UCSD-AML1 (cell line): ENCODE results near the gene ARHGEF19.
"Not testable (repeated sequence)": the region's sequence is repeated elsewhere in the genome, so short reads cannot be mapped to it uniquely, and the experiment has no call there.

ENCODE experiments used
- DNase-seq: peaks from one replicate; lab custom pipeline; 2025; ENCODE audit not compliant: unreplicated experiment; lab: John Stamatoyannopoulos, UW

The ARHGEF19 gene

DNA sequence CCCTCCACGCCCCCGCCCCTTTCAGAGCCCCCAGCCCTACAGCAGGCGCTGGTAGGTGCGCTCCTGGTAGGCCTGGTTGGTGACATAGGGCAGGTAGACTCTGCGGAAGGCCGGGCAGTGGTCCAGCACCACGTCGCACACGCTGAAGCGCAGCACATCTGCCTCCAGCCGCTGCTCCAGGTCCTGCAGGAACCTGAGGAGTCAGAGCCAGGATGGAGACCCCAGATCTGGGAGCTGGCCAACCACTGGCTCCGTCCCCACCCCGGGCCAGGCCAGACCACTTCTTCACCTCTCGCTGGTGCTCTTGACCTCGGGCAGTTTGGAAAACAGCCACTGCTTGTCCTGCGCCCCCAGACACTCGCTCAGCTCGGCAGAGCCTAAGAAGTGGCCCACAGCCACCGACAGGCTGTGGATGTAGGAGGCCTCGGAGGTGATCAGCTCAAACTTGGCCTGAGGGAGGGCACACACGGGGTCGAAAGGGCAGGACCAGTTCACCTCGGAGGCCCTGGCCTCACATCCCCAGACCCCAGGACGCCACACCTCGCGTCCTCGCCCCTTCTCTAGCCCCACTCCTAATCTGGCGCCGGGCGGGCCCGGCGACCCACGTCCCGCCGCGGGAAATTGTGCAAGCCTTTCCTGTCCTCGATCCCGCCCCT lies 6.4 kb downstream of the ARHGEF19 start:
- DNase-seq: no peak

DNA sequence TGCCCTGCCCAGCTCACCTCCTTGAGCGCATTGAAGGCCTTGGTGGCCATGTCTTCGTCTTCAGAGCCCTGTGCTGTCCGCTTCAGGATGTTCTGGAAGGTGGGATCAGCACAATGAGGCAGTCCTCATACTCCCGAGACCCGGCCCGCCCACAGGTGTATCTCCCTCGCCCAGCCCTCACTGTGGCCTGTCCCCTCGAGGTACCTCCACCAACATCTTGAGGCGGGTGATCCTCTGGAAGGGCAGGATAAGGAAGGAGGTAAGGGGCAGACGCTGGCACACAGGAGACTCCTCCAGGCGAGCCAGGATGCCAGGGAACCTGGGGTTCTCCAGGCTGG lies 7.1 kb downstream of the ARHGEF19 start:
- DNase-seq: no peak

DNA sequence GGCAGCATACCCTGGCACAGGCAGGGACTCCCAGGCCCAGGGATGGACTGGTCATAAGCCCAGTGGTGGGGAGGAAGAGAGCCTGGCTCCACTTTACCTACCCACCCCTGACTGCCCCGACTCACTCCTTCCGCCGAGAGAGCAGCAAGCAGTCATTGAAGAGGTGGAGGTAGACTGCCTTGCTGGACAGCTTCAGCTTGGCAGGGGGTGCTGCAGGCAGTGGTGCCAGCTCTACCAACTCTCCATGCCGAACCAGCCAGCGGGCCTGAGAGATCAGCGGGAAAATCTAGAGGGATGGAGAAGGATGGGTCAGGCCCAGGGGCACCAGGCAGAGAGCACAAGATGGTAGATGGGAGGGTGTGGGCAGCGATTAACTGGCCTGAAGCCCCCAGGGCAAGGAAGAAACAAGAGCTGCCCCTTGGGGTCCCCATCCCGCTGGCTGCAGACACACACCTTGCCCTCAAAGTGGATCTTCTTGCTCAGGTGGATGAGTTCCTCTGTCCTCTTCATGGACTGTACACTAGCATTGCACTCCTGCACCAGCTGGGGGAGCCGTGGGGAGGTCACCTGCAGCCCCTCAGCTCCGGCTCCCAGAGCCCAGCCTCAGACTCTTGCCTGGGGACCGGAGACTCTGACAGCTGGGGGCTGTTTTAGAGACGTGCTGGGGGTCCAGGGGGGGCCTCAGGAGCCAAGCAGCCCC lies 7.7 kb downstream of the ARHGEF19 start:
- DNase-seq: peak; percentile 23

DNA sequence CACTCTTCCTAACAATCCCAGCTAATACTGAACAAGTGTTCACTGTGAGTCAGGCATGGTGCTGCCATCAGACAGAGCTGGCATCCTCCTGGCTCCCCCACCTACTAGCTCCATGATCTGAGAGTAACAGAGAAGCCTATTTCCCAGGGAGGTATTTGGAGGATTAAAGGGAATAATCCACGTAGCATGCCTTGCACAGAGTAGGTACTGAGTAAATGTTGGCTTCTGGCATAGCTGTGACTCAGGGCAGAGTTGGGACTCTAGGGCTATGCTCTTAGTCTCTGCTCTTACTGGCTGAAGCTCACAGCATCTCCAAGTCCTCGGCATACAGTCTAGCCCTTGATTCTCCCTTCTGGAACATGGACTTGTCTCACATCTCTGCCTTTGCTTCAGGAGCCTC lies 8.2 kb downstream of the ARHGEF19 start:
- no peak for DNase-seq

DNA sequence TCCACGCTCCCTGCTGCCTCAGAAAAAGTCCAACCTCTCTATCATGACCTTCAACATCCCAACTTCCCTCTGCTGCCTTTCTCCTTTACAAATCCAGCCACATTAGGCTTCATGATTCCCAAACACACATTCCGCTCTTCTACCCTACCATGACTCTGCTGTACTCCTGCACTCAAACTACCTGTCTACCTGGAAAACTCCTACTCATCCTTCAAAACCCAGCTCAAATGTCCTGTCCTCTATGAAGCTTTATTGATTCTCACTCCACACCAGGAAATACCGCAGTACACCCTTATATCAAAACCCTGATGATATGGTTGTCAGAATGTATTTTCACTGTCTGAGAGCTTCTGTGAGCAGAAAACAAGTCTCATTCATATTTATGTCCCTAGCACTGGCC lies 8.9 kb downstream of the ARHGEF19 start:
- DNase-seq: no peak

DNA sequence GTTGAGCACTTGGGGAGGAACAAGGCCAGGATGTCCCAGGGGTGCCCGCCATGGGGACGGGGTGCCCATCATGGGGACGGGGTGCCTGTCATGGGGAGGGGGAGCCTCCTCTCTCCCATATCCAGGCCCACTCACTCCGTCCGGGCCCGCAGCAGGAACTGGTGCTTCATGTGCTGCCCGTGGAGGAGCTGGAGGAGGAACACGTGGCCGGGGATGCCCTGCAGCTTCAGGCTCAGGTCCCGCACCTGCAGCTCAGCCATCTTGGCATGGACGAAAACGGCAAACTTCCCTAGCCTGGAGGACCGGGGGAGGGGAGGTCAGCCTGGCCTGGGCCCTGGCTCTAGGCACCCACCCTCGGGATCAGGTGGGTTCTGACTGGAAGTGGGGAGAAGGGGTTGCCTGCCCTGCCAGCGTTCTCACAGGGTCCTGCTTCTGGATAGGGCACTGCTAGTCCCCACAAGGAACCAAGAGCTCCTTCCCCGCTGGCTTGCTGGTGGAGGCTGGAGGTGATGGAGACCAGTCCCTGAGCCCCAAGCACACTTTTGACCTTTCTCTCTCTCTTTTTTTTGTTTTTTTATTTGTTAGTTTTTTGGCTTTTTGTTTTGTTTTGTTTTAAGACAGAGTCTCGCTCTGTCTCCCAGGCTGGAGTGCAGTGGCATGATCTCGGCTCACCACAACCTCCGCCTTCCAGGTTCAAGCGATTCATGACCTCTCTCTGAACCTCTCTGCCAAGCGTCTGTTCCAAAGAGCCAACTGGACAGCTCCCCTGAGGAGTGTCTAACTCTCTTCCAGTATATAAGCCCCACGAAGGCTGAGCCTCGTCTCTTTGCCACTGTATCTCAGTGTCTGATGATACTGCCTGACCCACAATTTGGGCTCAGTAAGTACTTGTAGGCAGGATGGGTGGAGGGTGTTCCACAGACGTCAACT lies 9.9 kb downstream of the ARHGEF19 start:
- no peak for DNase-seq

DNA sequence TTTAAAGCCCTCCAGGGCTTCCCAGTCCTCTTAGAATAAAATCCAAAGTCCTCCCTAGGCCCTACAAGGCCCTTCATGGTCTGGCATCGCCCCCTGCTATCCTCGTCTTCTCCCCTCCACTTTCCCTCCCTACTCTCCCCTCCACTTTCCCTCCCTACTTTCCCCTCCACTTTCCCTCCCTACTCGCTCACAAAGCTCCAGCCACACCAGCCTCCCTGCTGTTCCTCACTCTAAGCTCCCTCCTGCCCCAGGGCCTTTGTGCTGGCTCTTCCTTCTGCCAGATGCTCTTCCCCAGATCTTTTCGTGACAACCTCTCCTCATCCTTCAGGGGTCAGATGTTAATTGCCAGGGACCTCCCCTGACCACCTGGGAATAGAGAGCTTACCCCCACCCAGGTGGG lies 12.8 kb downstream of the ARHGEF19 start:
- DNase-seq: no peak

DNA sequence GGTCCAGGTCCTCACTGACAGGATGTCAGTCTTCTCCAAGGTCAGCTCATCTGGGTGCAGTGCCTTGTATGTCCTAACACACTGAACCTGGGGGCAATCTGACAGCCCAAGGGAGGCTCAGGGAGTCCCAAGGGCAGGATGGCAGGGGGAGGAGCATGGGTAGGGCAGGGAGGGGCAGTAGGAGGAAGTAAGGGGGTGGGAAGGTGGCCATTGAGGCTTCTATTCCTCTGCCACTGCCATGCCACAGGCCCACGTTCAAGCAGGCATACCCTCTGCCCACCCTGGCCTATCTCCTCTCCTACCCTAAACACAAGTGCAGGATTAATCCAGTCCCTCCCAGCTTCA lies 13.3 kb downstream of the ARHGEF19 start:
- DNase-seq: no peak

DNA sequence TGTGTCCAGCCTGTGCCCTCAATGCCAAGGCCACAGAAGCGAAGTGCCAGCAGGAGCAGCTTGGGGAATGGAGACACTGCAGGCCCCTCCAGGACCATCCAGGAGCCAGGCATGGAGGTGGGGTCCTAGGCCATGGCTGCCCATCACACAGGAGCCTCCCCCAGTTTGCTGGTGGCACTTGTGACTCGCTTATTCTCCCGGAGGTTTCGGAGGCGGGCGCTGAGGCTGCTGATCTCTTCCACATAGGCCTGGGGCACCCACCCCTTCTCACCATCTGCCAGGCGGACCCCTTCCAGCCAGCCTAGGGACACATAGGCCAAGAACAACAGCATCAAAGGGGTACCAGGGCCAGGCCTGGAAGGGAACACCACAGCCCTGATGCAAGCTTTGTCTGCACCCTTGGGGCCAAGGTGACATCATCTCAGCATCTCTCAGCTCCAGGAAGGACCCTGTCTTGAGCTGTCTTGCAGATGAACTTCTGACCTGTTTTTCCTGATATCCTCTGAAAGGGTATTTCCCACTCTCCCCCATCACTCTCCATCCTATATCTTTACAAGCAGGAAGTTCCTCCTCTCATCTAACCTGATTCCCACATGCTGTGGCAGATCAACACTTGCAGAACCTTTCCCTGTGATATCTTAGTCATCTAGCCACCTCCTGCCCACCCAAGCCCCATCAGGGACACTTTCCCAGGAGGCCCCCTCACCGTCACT lies 13.9 kb downstream of the ARHGEF19 start:
- DNase-seq: no peak

DNA sequence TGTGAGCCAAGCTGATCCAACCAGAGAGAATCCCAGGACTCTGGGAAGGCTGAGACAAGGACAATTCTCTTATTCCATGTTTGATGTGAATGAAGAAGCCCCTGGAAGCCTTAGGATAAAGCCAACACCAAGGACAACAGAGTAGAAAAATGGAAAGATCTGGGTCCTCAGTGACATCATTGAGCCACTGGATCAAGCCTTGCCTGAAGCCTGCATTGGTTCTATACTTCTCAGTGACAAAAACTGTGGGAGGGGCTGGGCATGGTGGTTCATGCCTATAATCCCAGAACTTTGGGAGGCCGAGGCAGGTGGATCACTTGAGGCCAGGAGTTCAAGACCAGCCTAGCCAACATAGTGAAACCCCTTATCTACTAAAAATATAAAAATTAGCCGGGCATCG lies 15.6 kb downstream of the ARHGEF19 start:
- no peak for DNase-seq

DNA sequence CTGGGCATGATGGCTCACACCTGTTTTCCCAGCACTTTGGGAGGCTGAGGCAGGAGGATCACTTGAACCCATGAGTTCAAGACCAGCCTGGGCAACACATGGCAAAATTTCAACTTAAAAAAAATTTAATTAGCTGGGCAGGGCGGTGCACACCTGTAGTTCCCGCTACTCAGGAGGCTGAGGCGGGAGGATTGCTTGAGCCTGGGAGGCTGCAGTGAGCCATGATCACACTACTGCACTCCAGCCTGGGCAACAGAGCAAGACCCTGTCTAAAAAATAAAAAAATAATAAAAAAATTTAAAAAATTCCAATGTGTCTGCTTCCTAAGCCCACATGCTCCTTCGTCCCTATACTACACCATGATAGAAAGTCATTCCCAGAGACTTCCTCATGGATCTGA lies 16.3 kb downstream of the ARHGEF19 start:
- not testable (repeated sequence) for DNase-seq

DNA sequence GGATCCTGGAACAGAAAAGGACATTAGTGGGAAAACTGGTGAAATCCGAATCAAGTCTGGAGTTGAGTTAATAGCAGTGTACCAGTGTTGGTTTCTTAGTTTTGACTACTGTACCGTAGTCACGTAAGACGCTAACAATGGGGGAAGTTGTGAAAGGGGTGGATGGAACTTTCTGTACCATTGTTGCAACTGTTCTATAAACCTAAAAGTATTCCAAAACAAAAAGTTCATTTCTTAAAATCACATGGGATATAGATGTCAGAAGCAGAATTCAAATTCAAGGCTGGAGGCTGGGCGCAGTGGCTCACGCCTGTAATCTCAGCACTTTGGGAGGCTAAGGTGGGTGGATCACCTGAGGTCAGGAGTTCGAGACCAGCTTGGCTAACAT lies 16.9 kb downstream of the ARHGEF19 start:
- DNase-seq: no peak

DNA sequence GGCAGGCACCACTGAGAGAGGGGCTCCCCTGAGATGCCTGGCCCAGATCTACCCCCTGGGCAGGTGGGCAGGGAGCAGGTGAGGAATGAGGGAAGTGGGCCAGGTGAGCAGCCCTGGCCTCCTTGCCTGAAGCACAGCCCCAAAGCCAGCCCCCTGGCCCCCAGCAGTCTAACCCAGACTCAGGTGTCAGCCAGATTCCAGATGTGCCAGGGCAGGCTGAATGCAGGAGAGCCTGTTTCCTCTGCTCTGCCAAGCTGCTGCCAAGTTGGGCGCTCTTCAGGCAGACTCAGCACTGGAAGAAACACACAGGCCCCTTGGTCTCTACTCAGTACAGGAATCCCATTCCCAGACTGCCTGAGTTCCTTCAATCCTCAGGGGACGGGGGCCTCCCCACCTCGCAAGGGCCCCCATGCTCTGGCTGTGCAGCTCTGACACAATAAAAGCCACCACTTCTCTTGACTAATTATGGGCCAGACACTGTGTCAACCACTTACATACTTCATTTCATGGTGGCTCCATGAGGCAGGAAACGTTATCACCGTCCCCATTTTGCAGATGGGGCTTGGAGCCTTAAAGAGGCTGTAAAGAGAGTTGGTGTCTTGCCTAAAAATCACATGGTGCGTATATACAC lies 20.4 kb downstream of the ARHGEF19 start:
- DNase-seq: no peak

DNA sequence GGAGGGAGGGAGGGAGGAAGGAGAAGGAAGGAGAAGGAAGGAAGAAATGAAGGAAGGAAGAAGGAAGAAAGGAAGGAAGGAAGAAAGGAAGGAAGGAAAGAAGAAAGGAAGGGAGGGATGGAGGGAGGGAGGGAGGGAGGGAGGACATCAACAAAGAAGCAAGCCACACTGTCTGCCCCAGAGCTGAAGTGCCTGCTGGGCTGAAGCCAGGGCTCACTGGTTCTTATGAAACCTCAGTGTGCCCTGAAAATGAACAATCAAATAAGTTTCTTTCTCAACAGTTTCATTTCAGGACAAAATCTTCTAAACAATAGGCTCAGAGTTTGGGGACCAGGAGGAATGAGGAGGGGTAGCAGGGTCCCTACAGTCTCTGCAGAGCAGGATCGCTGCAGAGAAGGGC lies 21.1 kb downstream of the ARHGEF19 start:
- DNase-seq: no peak

DNA sequence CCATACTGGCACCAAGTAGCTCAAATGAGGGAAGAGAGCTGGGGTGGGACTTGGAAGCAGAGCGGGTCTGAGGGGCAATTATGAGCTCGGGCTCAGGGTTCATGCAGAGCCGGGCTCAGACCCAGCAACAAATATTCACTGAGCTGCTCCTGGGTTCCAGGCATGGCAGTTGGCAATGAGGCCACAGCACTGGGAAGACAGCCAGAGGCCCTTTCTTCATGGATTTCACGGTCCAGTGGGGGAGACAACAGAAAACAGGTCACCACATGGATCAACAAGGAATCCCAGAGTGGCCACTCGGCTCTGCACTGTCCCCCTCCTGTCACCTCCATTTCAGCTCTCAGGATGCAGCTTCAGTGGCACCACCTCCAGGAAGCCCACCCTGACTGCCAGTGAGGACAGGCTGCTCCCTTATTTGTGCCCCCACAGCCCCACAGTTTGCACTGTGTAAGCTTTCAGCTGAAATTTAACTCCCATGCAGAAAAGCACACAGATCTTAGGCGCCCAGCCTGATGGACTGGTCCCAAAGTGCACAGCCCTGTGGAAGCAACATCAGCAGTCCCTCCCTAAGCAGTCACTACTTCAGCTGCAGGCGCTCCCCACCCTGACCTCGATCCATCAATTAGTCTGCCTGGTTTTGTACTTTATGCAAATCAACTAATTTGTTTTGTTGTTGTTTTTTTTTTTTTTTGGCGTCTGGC lies 22.4 kb downstream of the ARHGEF19 start:
- DNase-seq: no peak

DNA sequence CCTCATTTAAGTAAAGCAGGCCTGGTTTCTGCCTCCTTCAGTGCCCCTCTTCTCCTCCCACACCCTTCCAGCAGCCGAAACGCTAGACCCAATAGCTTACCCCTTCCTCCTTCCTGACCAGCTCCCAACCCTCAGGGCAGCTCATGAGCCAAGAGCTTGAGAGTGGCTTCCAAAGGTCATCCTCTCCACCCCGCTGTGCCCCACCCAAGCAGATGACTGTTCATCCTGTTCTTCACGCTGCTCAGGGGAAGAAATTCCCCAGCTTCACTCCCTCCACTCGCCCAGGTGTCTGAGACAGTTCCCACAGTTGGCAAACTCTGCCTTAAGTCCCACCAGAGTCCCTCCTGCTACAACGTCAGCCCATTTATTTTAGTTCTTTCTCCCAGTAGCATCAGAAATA lies 23.4 kb downstream of the ARHGEF19 start:
- no peak for DNase-seq

DNA sequence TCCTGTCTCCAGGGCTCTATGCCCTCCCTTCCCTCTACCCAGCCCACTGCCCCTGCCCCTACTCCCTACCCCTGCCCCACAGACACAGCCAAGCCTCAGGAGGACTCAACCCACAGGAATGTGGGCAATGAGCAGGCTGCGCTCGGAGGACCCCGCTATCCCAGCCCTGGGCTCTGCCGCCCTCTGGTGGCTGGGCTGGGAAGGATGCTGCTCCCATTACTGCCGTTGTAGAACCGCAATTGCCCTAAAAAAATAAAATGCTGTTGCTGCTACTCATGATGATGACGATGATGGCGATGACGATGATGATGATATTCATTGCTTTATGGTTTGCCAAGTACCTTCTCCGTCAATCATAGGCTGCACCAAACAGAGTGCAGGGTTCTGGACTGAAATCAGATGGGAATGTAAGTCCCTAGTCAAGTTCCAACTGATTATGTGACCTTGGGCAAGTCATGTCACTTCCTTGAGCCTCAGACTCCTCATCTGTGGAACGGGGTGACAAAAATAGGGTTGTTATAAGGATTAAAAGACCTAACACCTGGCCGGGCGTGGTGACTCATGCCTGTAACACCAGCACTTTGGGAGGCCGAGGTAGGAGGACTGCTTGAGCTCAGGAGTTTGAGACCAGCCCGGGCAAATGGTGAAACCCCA lies 24.6 kb downstream of the ARHGEF19 start:
- peak; percentile 77 for DNase-seq

DNA sequence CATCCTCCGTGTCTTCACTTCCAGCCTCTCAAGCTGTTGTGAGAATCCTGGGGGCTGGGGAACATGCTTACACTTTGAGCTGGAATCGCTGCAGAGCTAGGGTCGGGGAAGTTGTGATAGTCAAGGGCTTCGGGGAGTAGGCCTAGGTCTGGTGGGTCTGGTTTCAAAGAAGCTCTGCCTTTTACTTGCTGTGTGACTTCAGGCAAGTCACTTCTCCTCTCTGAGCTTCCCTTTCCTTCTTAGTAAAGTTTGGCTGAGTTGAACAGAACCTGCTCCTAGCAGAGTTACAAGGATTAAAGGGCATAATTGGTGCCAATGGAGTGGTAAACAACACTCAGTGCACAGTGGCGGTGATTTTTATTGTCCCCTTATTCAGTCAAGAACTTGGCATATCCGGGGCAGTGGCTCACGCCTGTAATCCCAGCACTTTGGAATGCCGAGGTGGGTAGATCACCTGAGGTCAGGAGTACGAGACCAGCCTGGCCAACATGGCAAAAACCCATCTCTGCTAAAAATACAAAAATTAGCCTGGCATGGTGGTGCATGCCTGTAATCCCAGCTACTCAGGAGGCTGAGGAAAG lies 25.7 kb downstream of the ARHGEF19 start:
- DNase-seq: no peak

DNA sequence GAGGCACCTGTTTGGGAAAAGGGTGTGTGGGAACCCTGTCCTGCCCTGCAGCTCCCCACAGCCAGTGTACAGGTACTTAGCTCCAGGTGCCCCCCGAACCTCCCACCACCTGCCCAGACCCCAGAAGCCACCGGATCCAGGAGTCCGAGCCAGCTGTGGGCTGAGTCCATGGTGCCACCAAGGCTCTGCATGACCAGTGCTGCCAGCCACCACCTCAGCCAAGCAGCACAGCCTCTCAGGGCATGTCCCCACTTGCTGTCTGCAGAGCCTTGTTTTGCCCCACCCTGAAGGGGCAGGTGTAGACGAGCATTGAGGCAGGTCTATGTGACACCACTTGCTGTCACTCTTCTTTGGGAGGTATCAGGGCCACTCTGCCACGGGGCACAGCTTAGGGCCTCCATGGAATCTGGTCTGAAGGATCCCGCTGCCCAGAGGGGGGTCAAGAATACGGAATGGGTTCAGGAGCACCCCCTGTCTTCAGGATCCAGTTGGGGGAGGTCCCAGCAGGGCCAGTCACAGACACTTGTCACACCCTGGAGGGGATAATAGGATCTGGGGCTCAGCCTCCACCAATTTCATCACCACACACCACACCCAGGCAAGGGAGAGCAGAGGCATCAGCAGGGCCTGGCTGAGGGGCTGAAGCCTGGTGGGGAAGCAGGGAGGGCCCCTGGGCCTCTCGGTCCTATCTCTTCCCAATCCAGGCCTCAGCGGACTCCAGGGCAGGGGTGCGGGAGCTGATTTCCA lies 27.7 kb downstream of the ARHGEF19 start:
- no peak for DNase-seq
